ENCODE results near the gene SBK1.
A peak's percentile ranks its signal among the peaks of the same experiment; 100 is the strongest.
"Not testable (repeated sequence)": the region's sequence is repeated elsewhere in the genome, so short reads cannot be mapped to it uniquely, and the experiment has no call there.

The SBK1 gene

DNA sequence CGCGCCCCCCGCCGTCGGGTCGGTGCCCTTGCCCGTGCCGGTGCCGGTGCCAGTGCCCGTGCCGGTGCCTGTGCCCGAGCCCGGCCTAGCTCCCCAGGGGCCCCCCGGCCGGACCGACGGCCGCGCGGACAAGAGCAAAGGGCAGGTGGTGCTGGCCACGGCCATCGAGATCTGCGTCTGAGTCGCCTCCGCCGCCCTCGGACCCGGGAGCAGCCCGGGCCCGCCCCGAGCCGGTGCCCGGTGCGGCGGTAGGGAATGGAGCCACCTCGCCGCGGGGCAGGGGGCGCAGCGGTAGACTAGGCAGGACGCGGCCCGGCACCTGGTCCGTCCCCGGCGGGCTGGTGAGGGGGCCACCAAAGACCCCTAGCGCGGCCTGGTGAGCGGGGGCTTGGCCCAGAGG lies 28.4 kb downstream of the SBK1 start:
- Mint-ChIP-seq H3K4me1 (ENCODE audit: low read depth) (peaks cover 5% of the 10 kb centered on the region), H3K27me3 (ENCODE audit: low read depth) (no peaks in the 10 kb centered on the region), H3K36me3 (ENCODE audit: low read depth) (no peaks in the 10 kb centered on the region), H3K9me3 (no peaks in the 10 kb centered on the region), H3K4me3 (no peak overlapping the region), H3K27ac (no peak overlapping the region)
- no peak for DNase-seq (ENCODE audit: low spot score)

DNA sequence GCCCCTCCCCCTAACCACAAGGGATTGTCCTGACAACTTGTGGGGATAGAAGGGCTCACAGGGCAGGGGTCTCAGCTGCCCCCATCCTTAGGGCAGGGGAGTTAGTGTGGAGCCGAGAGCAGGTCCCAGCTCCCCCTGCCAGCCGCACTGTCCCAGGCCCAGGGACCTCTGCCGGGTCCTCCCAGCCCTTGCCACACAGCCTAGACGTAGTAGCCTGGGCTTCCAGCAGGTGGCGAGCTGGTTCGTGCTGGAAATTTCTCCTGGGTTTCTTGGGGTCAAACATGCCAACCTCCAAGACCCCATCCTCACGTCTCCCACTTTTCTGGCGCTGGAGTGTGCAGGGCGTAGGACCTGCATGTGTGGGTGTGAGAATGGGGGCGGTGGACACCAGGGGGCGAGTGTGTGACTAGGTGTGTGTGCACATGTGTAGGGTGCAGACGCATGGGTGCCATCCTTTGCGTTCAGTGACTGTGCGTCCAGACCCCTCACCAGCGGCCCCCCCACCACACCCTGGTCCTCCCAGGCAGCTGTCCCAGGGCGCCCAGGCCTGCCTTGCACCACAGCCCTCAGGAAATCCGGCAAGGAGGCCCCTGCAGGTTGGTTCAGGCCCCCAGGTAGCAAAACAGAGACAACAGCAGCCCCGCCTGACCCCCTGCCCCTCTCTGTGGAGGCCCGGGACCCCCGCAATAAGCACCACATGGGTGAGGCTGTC lies 29.5 kb downstream of the SBK1 start:
- no peak for DNase-seq (ENCODE audit: low spot score)
- Mint-ChIP-seq H3K27ac (no peak overlapping the region), H3K4me3 (no peak overlapping the region), H3K36me3 (ENCODE audit: low read depth) (no peaks in the 10 kb centered on the region), H3K9me3 (no peaks in the 10 kb centered on the region), H3K27me3 (ENCODE audit: low read depth) (no peaks in the 10 kb centered on the region), H3K4me1 (ENCODE audit: low read depth) (peaks cover 6% of the 10 kb centered on the region)

DNA sequence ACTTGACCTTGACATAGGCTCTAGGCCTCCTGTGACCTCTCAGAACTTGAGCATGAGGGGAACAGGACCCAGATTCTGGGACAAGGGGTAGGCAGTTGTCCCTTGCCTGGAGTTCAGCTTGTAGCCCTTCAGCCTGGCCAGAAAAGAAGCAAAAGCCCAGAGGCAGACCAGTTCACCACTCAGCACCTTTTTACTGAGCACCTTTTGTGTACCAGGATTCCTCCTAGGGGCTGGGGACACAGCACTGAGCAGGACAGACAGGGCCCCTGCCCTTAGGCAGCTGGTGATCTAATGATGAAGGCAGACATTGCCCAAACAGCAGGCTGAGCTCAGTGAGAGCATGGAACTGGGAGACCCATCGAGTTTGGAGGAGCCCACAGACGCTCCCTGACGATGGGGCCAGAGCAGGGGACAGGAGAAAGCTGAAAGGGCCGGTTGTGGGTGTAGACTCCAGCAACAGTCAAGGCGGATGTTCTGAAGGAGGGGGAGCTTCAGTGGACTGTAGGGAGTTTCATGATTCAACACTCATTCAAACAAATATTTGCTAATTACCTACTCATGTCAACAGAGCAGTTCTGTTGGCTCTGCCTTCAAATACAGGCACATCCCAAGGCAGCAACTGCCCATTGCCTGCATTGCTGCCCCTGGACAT lies 32.0 kb downstream of the SBK1 start:
- H3K4me1 Mint-ChIP-seq (ENCODE audit: low read depth), result peaks cover 7% of the 10 kb centered on the region
- H3K9me3 Mint-ChIP-seq, result no peaks in the 10 kb centered on the region
- no peak overlapping the region for H3K4me3 Mint-ChIP-seq
- DNase-seq (ENCODE audit: low spot score), result no peak
- no peaks in the 10 kb centered on the region for H3K36me3 Mint-ChIP-seq (ENCODE audit: low read depth)
- H3K27me3 Mint-ChIP-seq (ENCODE audit: low read depth), result no peaks in the 10 kb centered on the region
- H3K27ac Mint-ChIP-seq, result no peak overlapping the region

DNA sequence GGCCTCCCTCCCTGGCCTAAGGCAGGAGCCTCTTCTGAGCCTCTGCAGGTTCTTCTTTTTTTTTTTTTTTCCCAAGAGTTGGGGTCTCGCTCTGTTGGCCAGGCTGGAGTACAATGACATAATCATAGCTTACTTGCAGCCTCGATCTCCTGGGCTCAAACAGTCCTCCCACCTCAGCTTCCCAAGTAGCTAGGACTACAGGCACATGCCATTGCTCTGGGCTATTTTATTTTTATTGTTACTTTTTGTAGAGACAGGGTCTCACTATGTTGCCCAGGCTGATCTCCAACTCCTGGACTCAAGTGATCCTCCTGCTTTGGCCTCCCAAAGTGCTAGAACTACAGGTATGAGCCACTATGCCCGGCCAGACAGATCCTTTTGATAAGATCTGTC lies 32.6 kb downstream of the SBK1 start:
- Mint-ChIP-seq H3K9me3 (no peaks in the 10 kb centered on the region), H3K4me3 (no peak overlapping the region), H3K36me3 (ENCODE audit: low read depth) (no peaks in the 10 kb centered on the region), H3K27ac (no peak overlapping the region), H3K4me1 (ENCODE audit: low read depth) (peaks cover 7% of the 10 kb centered on the region), H3K27me3 (ENCODE audit: low read depth) (no peaks in the 10 kb centered on the region)
- DNase-seq (ENCODE audit: low spot score), result no peak

DNA sequence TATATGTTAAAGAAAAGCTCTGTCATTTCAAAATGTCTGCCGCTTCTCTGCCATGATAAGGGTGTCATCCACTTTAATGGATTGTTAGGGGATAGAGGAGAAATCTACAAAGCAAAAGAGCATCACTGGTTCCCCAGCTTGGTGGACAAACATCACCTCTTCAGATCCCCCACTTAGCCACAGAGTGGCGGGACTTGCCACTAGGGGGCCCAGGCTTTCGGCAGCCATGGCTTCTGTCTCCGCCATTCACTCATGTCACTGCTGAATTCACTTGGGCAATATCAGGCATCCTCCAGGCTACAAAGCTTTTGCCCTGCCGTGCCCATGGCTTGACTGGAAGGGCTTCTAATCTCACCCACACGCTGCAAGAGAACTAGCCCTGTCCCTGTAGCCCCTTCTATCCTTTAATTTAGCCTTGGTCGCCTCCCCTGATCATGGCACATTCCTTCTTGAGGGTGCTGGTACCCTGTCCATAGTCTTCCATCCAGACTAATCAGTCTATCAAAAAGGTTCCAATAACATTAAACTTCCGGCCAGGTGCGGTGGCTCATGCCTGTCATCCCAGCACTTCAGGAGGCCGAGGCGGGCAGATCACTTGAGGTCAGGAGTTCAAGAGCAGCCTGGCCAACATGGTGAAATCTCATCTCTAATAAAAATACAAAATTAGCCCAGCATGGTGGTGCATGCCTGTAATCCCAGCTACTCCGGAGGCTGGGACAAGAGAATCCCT lies 34.7 kb downstream of the SBK1 start:
- no peak overlapping the region for H3K4me3 Mint-ChIP-seq
- H3K9me3 Mint-ChIP-seq, result no peaks in the 10 kb centered on the region
- H3K4me1 Mint-ChIP-seq (ENCODE audit: low read depth), result peaks cover 5% of the 10 kb centered on the region
- no peaks in the 10 kb centered on the region for H3K36me3 Mint-ChIP-seq (ENCODE audit: low read depth)
- H3K27me3 Mint-ChIP-seq (ENCODE audit: low read depth), result no peaks in the 10 kb centered on the region
- no peak overlapping the region for H3K27ac Mint-ChIP-seq
- peak; percentile 43 for DNase-seq (ENCODE audit: low spot score)

DNA sequence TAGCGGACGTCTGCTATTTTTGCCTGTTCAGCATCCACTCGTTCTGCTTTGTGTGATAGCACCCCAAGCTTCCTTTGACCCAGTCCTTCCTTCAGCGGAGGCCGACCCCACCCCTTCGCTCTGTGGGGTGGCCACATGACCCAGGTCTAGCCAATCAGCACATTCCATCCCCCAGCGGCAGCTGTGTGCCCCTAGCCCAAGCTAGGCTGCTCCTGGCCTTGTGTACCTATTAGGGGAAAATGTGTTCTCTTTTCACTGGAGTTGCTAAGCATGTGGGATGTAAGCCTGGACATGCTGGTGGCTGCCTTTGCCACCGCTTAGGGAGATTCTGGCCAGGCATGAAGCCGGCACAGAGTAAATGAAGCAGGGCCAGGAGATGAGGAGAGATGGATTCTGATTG lies 37.9 kb downstream of the SBK1 start:
- H3K4me3 Mint-ChIP-seq; H3K9me3 Mint-ChIP-seq; H3K27me3 Mint-ChIP-seq (ENCODE audit: low read depth); H3K36me3 Mint-ChIP-seq (ENCODE audit: low read depth); H3K27ac Mint-ChIP-seq; DNase-seq (ENCODE audit: low spot score); H3K4me1 Mint-ChIP-seq (ENCODE audit: low read depth): not testable (repeated sequence)

DNA sequence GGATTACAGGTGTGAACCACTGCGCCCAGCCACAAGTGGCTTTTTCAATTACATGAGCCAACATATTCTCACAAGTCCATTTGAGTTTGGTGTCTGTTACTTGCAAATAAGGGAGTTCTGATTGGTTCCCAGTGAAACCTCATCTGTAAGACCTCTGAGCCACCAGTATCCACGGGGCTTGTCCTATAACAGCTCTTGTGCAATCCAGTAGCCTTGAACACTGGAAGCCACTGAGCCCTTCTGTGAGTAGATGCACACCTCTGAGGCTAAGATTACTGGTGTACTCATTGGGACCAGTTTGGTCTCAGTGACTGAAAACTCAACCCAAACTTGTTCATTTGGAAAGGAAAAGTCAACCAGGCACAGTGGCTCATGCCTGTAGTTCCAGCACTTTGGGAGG lies 38.7 kb downstream of the SBK1 start:
- not testable (repeated sequence) for H3K27me3 Mint-ChIP-seq (ENCODE audit: low read depth); H3K36me3 Mint-ChIP-seq (ENCODE audit: low read depth); H3K4me3 Mint-ChIP-seq

DNA sequence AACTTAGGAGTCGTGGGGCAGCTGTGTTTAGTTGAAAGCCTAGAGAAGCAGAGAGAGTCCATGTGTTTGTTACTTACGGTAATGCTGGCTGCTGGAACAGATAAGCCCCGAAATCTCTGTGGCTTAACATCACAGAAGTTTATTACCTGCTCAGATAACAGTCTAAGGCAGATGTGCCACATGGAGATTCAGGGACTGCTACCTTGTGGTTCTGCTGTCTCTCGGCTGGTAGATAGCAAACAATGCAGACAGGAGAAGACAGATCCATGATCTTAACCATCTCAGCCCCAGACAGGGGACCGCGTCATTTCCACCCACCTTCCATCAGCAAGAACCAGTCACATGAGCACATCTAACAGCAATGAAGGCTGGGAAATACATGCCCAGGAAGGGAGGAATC lies 40.3 kb downstream of the SBK1 start:
- H3K27me3 Mint-ChIP-seq (ENCODE audit: low read depth); DNase-seq (ENCODE audit: low spot score); H3K36me3 Mint-ChIP-seq (ENCODE audit: low read depth); H3K4me3 Mint-ChIP-seq; H3K27ac Mint-ChIP-seq; H3K9me3 Mint-ChIP-seq; H3K4me1 Mint-ChIP-seq (ENCODE audit: low read depth): not testable (repeated sequence)

More for the DNA sequence above, 38.7 kb downstream of the SBK1 start:
- H3K4me1 Mint-ChIP-seq (ENCODE audit: low read depth); H3K9me3 Mint-ChIP-seq; H3K27ac Mint-ChIP-seq; DNase-seq (ENCODE audit: low spot score): not testable (repeated sequence)

DNA sequence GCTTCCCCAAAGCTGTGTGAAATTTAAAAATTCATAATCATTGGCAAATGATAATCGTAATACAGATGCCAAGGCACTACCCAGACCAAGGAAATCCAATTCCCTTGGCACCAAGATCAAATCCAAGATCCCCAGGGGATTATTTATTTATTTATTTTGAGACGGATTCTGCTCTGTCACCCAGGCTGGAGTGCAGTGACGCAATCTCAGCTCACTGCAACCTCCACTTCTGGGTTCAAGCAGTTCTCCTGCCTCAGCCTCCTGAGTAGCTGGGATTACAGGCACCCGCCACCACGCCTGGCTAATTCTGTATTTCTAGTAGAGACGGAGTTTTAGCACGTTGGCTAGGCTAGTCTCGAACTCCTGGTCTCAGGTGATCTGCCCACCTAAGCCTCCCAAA lies 43.4 kb downstream of the SBK1 start:
- not testable (repeated sequence) for H3K9me3 Mint-ChIP-seq; H3K4me3 Mint-ChIP-seq; H3K27me3 Mint-ChIP-seq (ENCODE audit: low read depth); H3K27ac Mint-ChIP-seq; DNase-seq (ENCODE audit: low spot score); H3K4me1 Mint-ChIP-seq (ENCODE audit: low read depth); H3K36me3 Mint-ChIP-seq (ENCODE audit: low read depth)

DNA sequence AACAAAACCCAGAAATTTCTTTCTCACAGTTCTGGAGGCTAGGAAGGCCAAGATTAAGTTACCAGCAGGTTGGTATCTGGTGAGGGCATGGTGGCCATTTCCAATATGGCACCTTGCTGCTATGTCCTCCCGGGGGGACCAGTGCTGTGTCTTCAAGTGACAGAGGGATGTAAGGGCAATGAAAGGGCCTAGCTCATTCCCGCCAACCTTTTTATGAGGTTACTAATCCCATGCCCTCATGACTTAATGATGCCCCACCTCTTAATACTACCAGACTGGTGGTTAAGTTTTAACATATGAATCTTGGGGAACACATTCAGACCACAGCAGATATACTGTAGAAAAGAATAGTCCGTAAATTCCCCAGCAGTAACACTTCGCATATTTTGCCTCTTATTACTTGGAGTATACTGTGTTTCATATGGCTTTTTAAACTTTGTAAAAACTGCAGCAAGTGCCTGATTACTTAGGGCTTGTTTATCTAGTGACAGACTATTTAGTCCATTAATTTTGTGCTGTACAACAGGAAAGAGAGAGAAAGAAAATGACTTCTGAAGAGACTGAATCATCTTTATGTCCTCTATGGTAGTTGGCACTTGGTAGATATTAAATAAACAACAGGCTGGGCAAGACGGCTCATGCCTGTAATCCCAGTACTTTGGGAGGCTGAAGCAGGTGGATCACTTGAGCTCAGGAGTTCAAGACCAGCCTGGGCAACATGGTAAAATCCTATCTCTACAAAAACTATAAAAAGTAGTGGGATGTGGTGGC lies 44.8 kb downstream of the SBK1 start:
- H3K9me3 Mint-ChIP-seq; H3K4me1 Mint-ChIP-seq (ENCODE audit: low read depth); DNase-seq (ENCODE audit: low spot score); H3K36me3 Mint-ChIP-seq (ENCODE audit: low read depth); H3K27ac Mint-ChIP-seq; H3K4me3 Mint-ChIP-seq; H3K27me3 Mint-ChIP-seq (ENCODE audit: low read depth): not testable (repeated sequence)

DNA sequence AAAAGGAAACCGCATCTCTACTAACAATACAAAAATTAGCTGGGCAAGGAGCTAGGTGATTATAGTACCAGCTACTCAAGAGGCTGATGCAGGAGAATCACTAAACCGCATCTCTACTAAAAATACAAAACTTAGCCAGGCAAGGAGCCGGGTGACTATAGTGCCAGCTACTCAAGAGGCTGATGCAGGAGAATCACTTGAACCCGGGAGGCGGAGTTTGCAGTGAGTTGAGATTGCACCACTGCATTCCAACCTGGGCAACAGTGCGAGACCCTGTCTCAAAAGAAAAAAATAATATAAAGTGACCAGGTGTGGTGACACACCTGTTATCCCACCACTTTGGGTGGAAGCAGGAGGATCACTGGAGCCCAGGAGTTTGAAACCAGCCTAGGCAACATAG lies 45.9 kb downstream of the SBK1 start:
- H3K27me3 Mint-ChIP-seq (ENCODE audit: low read depth); H3K4me1 Mint-ChIP-seq (ENCODE audit: low read depth): not testable (repeated sequence)

DNA sequence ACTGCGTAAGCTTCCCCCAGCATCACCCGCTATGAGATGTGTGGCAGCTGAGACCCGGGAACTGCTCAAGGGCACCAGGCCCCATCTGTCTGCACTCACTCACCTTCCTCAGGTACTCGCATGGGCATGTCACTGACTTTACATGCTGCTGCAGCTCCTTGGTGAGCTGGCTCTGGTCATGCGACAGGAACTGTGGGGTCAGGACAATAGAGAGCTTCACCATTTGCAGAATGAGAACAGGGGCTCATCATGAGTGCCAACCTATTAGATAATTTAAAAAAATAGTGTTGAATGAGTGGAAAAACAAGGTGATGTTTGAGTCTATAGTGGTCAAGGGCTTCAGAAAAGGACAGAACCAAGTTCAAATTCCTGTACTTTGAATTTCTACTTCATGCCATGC lies 70.3 kb downstream of the SBK1 start:
- not testable (repeated sequence) for H3K4me1 Mint-ChIP-seq (ENCODE audit: low read depth)

More for the DNA sequence above, 45.9 kb downstream of the SBK1 start:
- DNase-seq (ENCODE audit: low spot score); H3K36me3 Mint-ChIP-seq (ENCODE audit: low read depth); H3K27ac Mint-ChIP-seq; H3K9me3 Mint-ChIP-seq; H3K4me3 Mint-ChIP-seq: not testable (repeated sequence)

DNA sequence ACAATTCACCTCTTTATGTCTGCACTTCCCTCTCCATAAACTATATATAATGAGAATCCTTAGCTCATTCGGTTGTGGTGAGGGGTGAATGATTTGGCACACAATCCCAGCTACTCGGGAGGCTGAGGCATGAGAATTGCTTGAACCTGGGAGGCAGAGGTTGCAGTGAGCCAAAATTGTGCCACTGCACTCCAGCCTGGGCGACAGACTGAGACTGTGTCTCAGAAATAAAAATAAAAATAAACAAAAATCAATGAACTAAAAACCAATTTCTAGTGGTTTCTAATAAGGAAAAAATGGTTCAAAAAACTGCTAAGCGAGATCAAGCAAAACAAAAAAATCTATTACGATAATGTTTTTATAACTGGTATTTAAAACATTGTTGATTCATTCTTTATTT lies 71.1 kb downstream of the SBK1 start, which contains the start of gene NPIPB6:
Gene NPIPB6 (minus strand): TSS at position 101 of the 400 bp plus-strand sequence. CDS start 686 bp downstream, outside the sequence.
- not testable (repeated sequence) for H3K4me1 Mint-ChIP-seq (ENCODE audit: low read depth); H3K27me3 Mint-ChIP-seq (ENCODE audit: low read depth); H3K4me3 Mint-ChIP-seq; H3K27ac Mint-ChIP-seq; H3K9me3 Mint-ChIP-seq; H3K36me3 Mint-ChIP-seq (ENCODE audit: low read depth); DNase-seq (ENCODE audit: low spot score)

More for the DNA sequence above, 70.3 kb downstream of the SBK1 start:
- H3K36me3 Mint-ChIP-seq (ENCODE audit: low read depth); H3K4me3 Mint-ChIP-seq; H3K9me3 Mint-ChIP-seq; H3K27ac Mint-ChIP-seq; DNase-seq (ENCODE audit: low spot score); H3K27me3 Mint-ChIP-seq (ENCODE audit: low read depth): not testable (repeated sequence)
